Spleen (tissue), 7 donors: ENCODE measurements around the gene SPACA6.

Experiments used
- POLR2A ChIP-seq, 3 donors: fragments of 450-650 bp; IDR thresholded peaks; one replicate each; pipeline ENCODE4 v1.5.1; 2017; ENCODE audit warnings: antibody characterized with exemption in 3 of 3, mild to moderate bottlenecking in 1 of 3
- POLR2AphosphoS5 ChIP-seq, 3 donors: sonication (generic); formaldehyde crosslinking; IDR thresholded peaks; one replicate each; pipeline ENCODE4 v1.5.1; 2017; ENCODE audit warnings: antibody characterized with exemption in 3 of 3
- TF ChIP-seq, protein P1 (sequence below), 11 experiments: fragments of 200-600 bp in 7 of 11; fragments of 450-650 bp in 4 of 11; sonication (generic) in 4 of 11; IDR thresholded peaks in 8 of 11; conservative IDR thresholded peaks in 3 of 11; 1 replicate in 7 of 11; 2 replicates in 4 of 11; pipeline versions ENCODE4 v1.4.0 to v1.8.0; 2016 to 2021; ENCODE audit warnings: antibody characterized with exemption in 11 of 11, inconsistent platforms in 4 of 11, mild to moderate bottlenecking in 1 of 11
- donor health status: DM: no; HTN: no; CAD: no; lungs with moderate emphysema.
- donor health status: DM: no; HTN: no; CAD: no.
- donor health status: DM: no; HTN: no; CAD: no.

- TF ChIP-seq, protein P1, sequence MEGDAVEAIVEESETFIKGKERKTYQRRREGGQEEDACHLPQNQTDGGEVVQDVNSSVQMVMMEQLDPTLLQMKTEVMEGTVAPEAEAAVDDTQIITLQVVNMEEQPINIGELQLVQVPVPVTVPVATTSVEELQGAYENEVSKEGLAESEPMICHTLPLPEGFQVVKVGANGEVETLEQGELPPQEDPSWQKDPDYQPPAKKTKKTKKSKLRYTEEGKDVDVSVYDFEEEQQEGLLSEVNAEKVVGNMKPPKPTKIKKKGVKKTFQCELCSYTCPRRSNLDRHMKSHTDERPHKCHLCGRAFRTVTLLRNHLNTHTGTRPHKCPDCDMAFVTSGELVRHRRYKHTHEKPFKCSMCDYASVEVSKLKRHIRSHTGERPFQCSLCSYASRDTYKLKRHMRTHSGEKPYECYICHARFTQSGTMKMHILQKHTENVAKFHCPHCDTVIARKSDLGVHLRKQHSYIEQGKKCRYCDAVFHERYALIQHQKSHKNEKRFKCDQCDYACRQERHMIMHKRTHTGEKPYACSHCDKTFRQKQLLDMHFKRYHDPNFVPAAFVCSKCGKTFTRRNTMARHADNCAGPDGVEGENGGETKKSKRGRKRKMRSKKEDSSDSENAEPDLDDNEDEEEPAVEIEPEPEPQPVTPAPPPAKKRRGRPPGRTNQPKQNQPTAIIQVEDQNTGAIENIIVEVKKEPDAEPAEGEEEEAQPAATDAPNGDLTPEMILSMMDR (IDR thresholded peaks at IDR 0.05 in 8 of 11, conservative IDR thresholded peaks at IDR 0.05 in 3 of 11) = no peak
- no peak for TF ChIP-seq POLR2A (IDR thresholded peaks at IDR 0.05)
- TF ChIP-seq POLR2AphosphoS5 (IDR thresholded peaks at IDR 0.05) = peak; percentile 34 to 63 (median 51)
Observed at GRCh38 chr19:51687791-51688670, 5.1 kb upstream of the SPACA6 start.
